GM23338 (cell line): ENCODE data around the gene KLHL6. TPM values are rescaled to one million over a fixed set of nuclear protein-coding genes. Genes with fewer than 3 reads are reported as not detected.

Experiments
- ATAC-seq: fragments of 200-7000 bp; cut with Tn5 transposase; 3 replicates; pipeline ENCODE4 v1.9.1; 2020
- DNase-seq: peaks from one replicate; pipeline ENCODE4 v3.0.0-alpha.2; 2015; ENCODE audit warnings: low spot score
- H2AFZ ChIP-seq: fragments of 200-600 bp; sonication (generic); 2 replicates; pipeline ENCODE4 v1.8.0; 2016; ENCODE audit warnings: antibody characterized with exemption, mild to moderate bottlenecking, moderate library complexity
- H3F3A ChIP-seq: fragments of 200-600 bp; sonication (generic); replicated peaks from 2 replicates; pipeline ENCODE4 v1.8.0; 2017; ENCODE audit warnings: antibody characterized with exemption, mixed run types, low read depth
- H3K27ac ChIP-seq: fragments of 200-600 bp; sonication (generic); 2 replicates; pipeline ENCODE4 v1.6.1; 2016; ENCODE audit warnings: low read depth
- H3K27me3 ChIP-seq: fragments of 200-600 bp; sonication (generic); 2 replicates; pipeline ENCODE4 v1.8.0; 2016; ENCODE audit warnings: mild to moderate bottlenecking, mixed run types, moderate library complexity; ENCODE audit not compliant: insufficient read depth
- H3K36me3 ChIP-seq: fragments of 200-600 bp; sonication (generic); 2 replicates; pipeline ENCODE4 v1.8.0; 2016; ENCODE audit warnings: mild to moderate bottlenecking; ENCODE audit not compliant: insufficient read depth
- H3K4me1 ChIP-seq: fragments of 200-600 bp; sonication (generic); 2 replicates; pipeline ENCODE4 v1.8.0; 2016; ENCODE audit warnings: mild to moderate bottlenecking, moderate library complexity; ENCODE audit not compliant: insufficient read depth
- H3K4me2 ChIP-seq: fragments of 200-600 bp; sonication (generic); 2 replicates; pipeline ENCODE4 v1.7.1; 2017; ENCODE audit warnings: mixed run types
- H3K4me3 ChIP-seq: fragments of 200-600 bp; sonication (generic); 2 replicates; pipeline ENCODE4 v1.6.1; 2016; ENCODE audit warnings: mixed run types
- H3K79me2 ChIP-seq: fragments of 200-600 bp; sonication (generic); replicated peaks from 2 replicates; pipeline ENCODE4 v1.8.0; 2017; ENCODE audit warnings: mild to moderate bottlenecking; ENCODE audit not compliant: insufficient read depth
- H3K9me2 ChIP-seq: fragments of 200-600 bp; sonication (generic); 2 replicates; pipeline ENCODE4 v1.8.0; 2017; ENCODE audit not compliant: insufficient read depth
- H4K20me1 ChIP-seq: fragments of 200-600 bp; sonication (generic); replicated peaks from 2 replicates; pipeline ENCODE4 v1.8.0; 2017; ENCODE audit warnings: mild to moderate bottlenecking; ENCODE audit not compliant: insufficient read depth
- H3K27ac Mint-ChIP-seq: 2 replicates; pipeline ENCODE4 v1.8.0; 2020; ENCODE audit warnings: inconsistent platforms, mild to moderate bottlenecking, moderate library complexity, mixed read lengths
- H3K27me3 Mint-ChIP-seq: 3 replicates; pipeline ENCODE4 v1.8.0; 2022; ENCODE audit warnings: low read depth, mild to moderate bottlenecking, moderate library complexity, mixed read lengths, inconsistent platforms; ENCODE audit not compliant: insufficient read depth, poor library complexity
- H3K36me3 Mint-ChIP-seq: 3 replicates; pipeline ENCODE4 v1.8.0; 2021; ENCODE audit warnings: low read depth, mild to moderate bottlenecking, inconsistent platforms, moderate library complexity, mixed read lengths
- H3K4me1 Mint-ChIP-seq: 3 replicates; pipeline ENCODE4 v1.8.0; 2020; ENCODE audit warnings: mild to moderate bottlenecking, inconsistent platforms, mixed read lengths
- H3K4me3 Mint-ChIP-seq: 3 replicates; pipeline ENCODE4 v1.8.0; 2021; ENCODE audit warnings: moderate library complexity, mild to moderate bottlenecking, inconsistent platforms, mixed read lengths
- H3K9me3 Mint-ChIP-seq: 3 replicates; pipeline ENCODE4 v1.8.0; 2020; ENCODE audit warnings: moderate library complexity, mild to moderate bottlenecking, inconsistent platforms, mixed read lengths
- CREB1 ChIP-seq: fragments of 250-450 bp; sonication (Bioruptor Pico); IDR thresholded peaks from 2 replicates; pipeline ENCODE4 v1.5.0; 2020; ENCODE audit warnings: low read depth, mild to moderate bottlenecking, moderate library complexity
- ETS1 ChIP-seq: IDR thresholded peaks from 2 replicates; pipeline ENCODE4 v1.6.1; 2016; ENCODE audit warnings: antibody characterized with exemption
- JUNB ChIP-seq: IDR thresholded peaks from one replicate; pipeline ENCODE4 v1.6.1; 2016; ENCODE audit warnings: antibody characterized with exemption; ENCODE audit not compliant: unreplicated experiment
- REST ChIP-seq: IDR thresholded peaks from one replicate; pipeline ENCODE4 v1.6.1; 2018; ENCODE audit warnings: antibody characterized with exemption; ENCODE audit not compliant: unreplicated experiment
- STAT1 ChIP-seq: IDR thresholded peaks from one replicate; pipeline ENCODE4 v1.6.1; 2016; ENCODE audit warnings: antibody characterized with exemption; ENCODE audit not compliant: unreplicated experiment
- ZNF331 ChIP-seq: fragments of 250-450 bp; sonication (Bioruptor Pico); IDR thresholded peaks from 2 replicates; pipeline ENCODE4 v1.5.0; 2020; ENCODE audit warnings: low read depth, mild to moderate bottlenecking, moderate library complexity
- ZNF462 ChIP-seq: fragments of 250-450 bp; sonication (Bioruptor Pico); IDR thresholded peaks from 2 replicates; pipeline ENCODE4 v1.5.0; 2020; ENCODE audit warnings: mild to moderate bottlenecking, moderate library complexity
- long read RNA-seq: library from polyadenylated mRNA; unstranded; transcript quantifications from one replicate; pipeline ENCODE4 v2.0.0, GENCODE V29; 2020; ENCODE audit not compliant: unreplicated experiment
- polyA plus RNA-seq: library from polyadenylated mRNA; unstranded; fragments of >200 nt; fragmentation: Nextera tagmentation; extraction: Ambion mirVana; gene quantifications from 2 replicates; pipeline ENCODE4 v1.2.1, GENCODE V29; 2016
- total RNA-seq: library from RNA; depleted of rRNA; stranded (reverse); fragments of >200 nt; shearing (Covaris generic); gene quantifications from 2 replicates; pipeline ENCODE4 v1.2.3, GENCODE V29; 2014; rRNA removed

The KLHL6 gene
- total RNA-seq: 0.12 TPM in 1 of 2 replicates, not detected in the other
- polyA plus RNA-seq: 0.05 TPM in 1 of 2 replicates, not detected in the other
- long read RNA-seq: 0 reads

- DNase-seq (no peak), ATAC-seq (no peak)
- H3K36me3 Mint-ChIP-seq: no peaks in the 10 kb centered on the region
- Histone ChIP-seq H3K79me2 (no peaks in the 10 kb centered on the region), H3F3A (no peaks in the 10 kb centered on the region), H3K4me3 (no peak within 1 kb of the TSS), H3K36me3 (no peaks in the 10 kb centered on the region), H2AFZ (0 out of 2 replicates have a peak within 1 kb of the TSS, but pooled peaks have one; percentile 1), H3K4me2 (no peak within 1 kb of the TSS), H3K4me1 (peaks cover 10% of the 10 kb centered on the region; the same call in 1 of the 2 replicates), H4K20me1 (no peaks in the 10 kb centered on the region), H3K27me3 (no peaks in the 10 kb centered on the region), H3K27ac (no peak within 1 kb of the TSS), H3K9me2 (no peaks in the 10 kb centered on the region)
- H3K4me3 Mint-ChIP-seq: no peak within 1 kb of the TSS
- H3K4me1 Mint-ChIP-seq: peaks cover 21% of the 10 kb centered on the region
- no peak for TF ChIP-seq JUNB
- TF ChIP-seq ZNF331: no peak
- TF ChIP-seq ZNF462 (CRISPR knock-in tag): no peak
- TF ChIP-seq REST: no peak
- no peak for TF ChIP-seq STAT1
- no peak for TF ChIP-seq CREB1
- TF ChIP-seq ETS1: no peak
- no peaks in the 10 kb centered on the region for H3K27me3 Mint-ChIP-seq
- no peaks in the 10 kb centered on the region for H3K9me3 Mint-ChIP-seq
- H3K27ac Mint-ChIP-seq: no peak within 1 kb of the TSS
These were observed at the start of gene KLHL6 for GRCh38 chr3:183555541-183556081. Gene KLHL6 (minus strand): TSS chr3:183555706. CDS start chr3:183555653, 53 bp downstream.
